Measurements from ENCODE around the gene NR1I3. TPM values are rescaled to one million over a fixed set of nuclear protein-coding genes. Genes with fewer than 3 reads are reported as not detected.
"Not testable (repeated sequence)": the region's sequence is repeated elsewhere in the genome, so short reads cannot be mapped to it uniquely, and the experiment has no call there.

The NR1I3 gene
- total RNA-seq, 4 donors from 2014 or later = not detected

GRCh38 chr1:161250829-161251228 lies 12.8 kb upstream of the NR1I3 start:
- Histone ChIP-seq H3K4me3 (no peak overlapping the region), H3K27me3 (no peaks in the 10 kb centered on the region), H3K9me3 (peaks cover 0 to 14% (median 0%) of the 10 kb centered on the region in 3 donors), H3K27ac (no peak overlapping the region), H3K4me1 (no peaks in the 10 kb centered on the region), H3K36me3 (no peaks in the 10 kb centered on the region)
- TF ChIP-seq POLR2A (IDR thresholded peaks at IDR 0.05) = no peak
- no peak for TF ChIP-seq CTCF (IDR thresholded peaks at IDR 0.05)
- no peak for TF ChIP-seq EP300 (IDR thresholded peaks at IDR 0.05)
- TF ChIP-seq POLR2AphosphoS5 (IDR thresholded peaks at IDR 0.05) = no peak
- WGBS, 2 donors (ENCODE audit: low coverage in 1 of 2) = 70 to 100% methylated on average over 3 to 7 of the region's 7 CpGs
- ATAC-seq = no peak

GRCh38 chr1:161250100-161250499 lies 12.1 kb upstream of the NR1I3 start:
- H3K36me3 ChIP-seq, H3K27me3 ChIP-seq, ATAC-seq, H3K27ac ChIP-seq, H3K4me1 ChIP-seq, H3K4me3 ChIP-seq: not testable (repeated sequence)
- 72 to 86% methylated on average over 5 of the region's 5 CpGs for WGBS, 2 donors (ENCODE audit: low coverage in 1 of 2)
- H3K9me3 ChIP-seq = peaks cover 0 to 14% (median 0%) of the 10 kb centered on the region in 3 donors

- H3K27ac ChIP-seq = no peak overlapping the region
- H3K36me3 ChIP-seq = no peaks in the 10 kb centered on the region
- 79 to 85% methylated on average over 4 of the region's 4 CpGs for WGBS, 2 donors (ENCODE audit: low coverage in 1 of 2)
- no peaks in the 10 kb centered on the region for H3K4me1 ChIP-seq
- no peaks in the 10 kb centered on the region for H3K27me3 ChIP-seq
- TF ChIP-seq POLR2AphosphoS5 (IDR thresholded peaks at IDR 0.05) (no peak), EP300 (IDR thresholded peaks at IDR 0.05) (no peak), CTCF (IDR thresholded peaks at IDR 0.05) (no peak), POLR2A (IDR thresholded peaks at IDR 0.05) (no peak)
- no peak overlapping the region for H3K4me3 ChIP-seq
- no peak for ATAC-seq
- H3K9me3 ChIP-seq = no peaks in the 10 kb centered on the region
Measured at GRCh38 chr1:161244888-161245287, 6.9 kb upstream of the NR1I3 start.

GRCh38 chr1:161242313-161242712 lies 4.3 kb upstream of the NR1I3 start:
- H3K4me1 ChIP-seq = no peaks in the 10 kb centered on the region
- TF ChIP-seq EP300 (IDR thresholded peaks at IDR 0.05) = no peak
- TF ChIP-seq POLR2AphosphoS5 (IDR thresholded peaks at IDR 0.05) = no peak
- TF ChIP-seq CTCF (IDR thresholded peaks at IDR 0.05) = no peak
- no peak for TF ChIP-seq POLR2A (IDR thresholded peaks at IDR 0.05)
- H3K36me3 ChIP-seq = no peaks in the 10 kb centered on the region
- no peaks in the 10 kb centered on the region for H3K9me3 ChIP-seq
- ATAC-seq = no peak
- no peak overlapping the region for H3K27ac ChIP-seq
- no peaks in the 10 kb centered on the region for H3K27me3 ChIP-seq
- H3K4me3 ChIP-seq = no peak overlapping the region
- 70 to 87% methylated on average over 2 of the region's 2 CpGs for WGBS, 2 donors (ENCODE audit: low coverage in 1 of 2)

- Histone ChIP-seq H3K9me3 (no peaks in the 10 kb centered on the region), H3K4me1 (no peaks in the 10 kb centered on the region), H3K27me3 (no peaks in the 10 kb centered on the region), H3K36me3 (no peaks in the 10 kb centered on the region), H3K27ac (no peak overlapping the region), H3K4me3 (no peak overlapping the region)
- no peak for ATAC-seq
- TF ChIP-seq EP300 (IDR thresholded peaks at IDR 0.05) = no peak
- 58% methylated on average over 2 of the region's 3 CpGs; no CpG with 5 or more reads in 1 of the 2 donors for whole genome bisulfite sequencing, 2 donors (ENCODE audit: low coverage in 1 of 2)
Measured at GRCh38 chr1:161241682-161242081, 3.7 kb upstream of the NR1I3 start.

GRCh38 chr1:161235957-161236775 lies 1.8 kb downstream of the NR1I3 start:
- no peaks in the 10 kb centered on the region for H3K27me3 ChIP-seq
- no peak overlapping the region for H3K4me3 ChIP-seq
- ATAC-seq = no peak
- no peak overlapping the region for H3K27ac ChIP-seq
- 63 to 84% methylated on average over 3 to 5 of the region's 5 CpGs for WGBS, 2 donors (ENCODE audit: low coverage in 1 of 2)
- no peaks in the 10 kb centered on the region for H3K9me3 ChIP-seq
- H3K36me3 ChIP-seq = no peaks in the 10 kb centered on the region
- TF ChIP-seq EP300 (IDR thresholded peaks at IDR 0.05) = no peak
- no peaks in the 10 kb centered on the region for H3K4me1 ChIP-seq

All from gastroesophageal sphincter (tissue), 4 donors.